Hepatocyte (in vitro differentiated cells): Measurements from ENCODE around the gene PCDHGA9. TPM values are rescaled to one million over a fixed set of nuclear protein-coding genes. Genes with fewer than 3 reads are reported as not detected.

Experiments used
- DNase-seq: peaks from one replicate; pipeline ENCODE4 v3.0.0-alpha.2; 2016; ENCODE audit warnings: low spot score
- H2AFZ ChIP-seq: fragments of 200-600 bp; sonication (generic); 2 replicates; pipeline ENCODE4 v1.6.0; 2016; ENCODE audit warnings: antibody characterized with exemption, mild to moderate bottlenecking
- H3K27ac ChIP-seq: fragments of 200-600 bp; sonication (generic); 2 replicates; pipeline ENCODE4 v1.5.1; 2016; ENCODE audit warnings: mild to moderate bottlenecking
- H3K27me3 ChIP-seq: fragments of 200-600 bp; sonication (generic); 2 replicates; pipeline ENCODE4 v1.6.1; 2016
- H3K36me3 ChIP-seq: fragments of 200-600 bp; sonication (generic); replicated peaks from 2 replicates; pipeline ENCODE4 v1.5.1; 2016; ENCODE audit warnings: low read depth; ENCODE audit not compliant: insufficient read depth
- H3K4me1 ChIP-seq: fragments of 200-600 bp; sonication (generic); 2 replicates; pipeline ENCODE4 v1.5.1; 2016; ENCODE audit warnings: mild to moderate bottlenecking, moderate library complexity; ENCODE audit not compliant: insufficient read depth
- H3K4me2 ChIP-seq: fragments of 200-600 bp; sonication (generic); 2 replicates; pipeline ENCODE4 v1.6.0; 2016
- H3K4me3 ChIP-seq: fragments of 200-600 bp; sonication (generic); 2 replicates; pipeline ENCODE4 v1.5.1; 2016; ENCODE audit warnings: mild to moderate bottlenecking
- H3K79me2 ChIP-seq: fragments of 200-600 bp; sonication (generic); 2 replicates; pipeline ENCODE4 v1.6.0; 2017; ENCODE audit warnings: mild to moderate bottlenecking
- H3K9me2 ChIP-seq: fragments of 200-600 bp; sonication (generic); replicated peaks from 2 replicates; pipeline ENCODE4 v1.6.0; 2017; ENCODE audit warnings: mild to moderate bottlenecking; ENCODE audit not compliant: insufficient read depth
- H3K9me3 ChIP-seq: fragments of 200-600 bp; sonication (generic); 2 replicates; pipeline ENCODE4 v1.5.1; 2016; ENCODE audit warnings: low read depth, mild to moderate bottlenecking
- H4K20me1 ChIP-seq: fragments of 200-600 bp; sonication (generic); 2 replicates; pipeline ENCODE4 v1.6.0; 2016; ENCODE audit warnings: mild to moderate bottlenecking; ENCODE audit not compliant: insufficient read depth, poor library complexity, severe bottlenecking
- EZH2 ChIP-seq: fragments of 200-600 bp; sonication (generic); IDR thresholded peaks from 2 replicates; pipeline ENCODE4 v1.6.1; 2016; ENCODE audit warnings: antibody characterized with exemption, mild to moderate bottlenecking, borderline replicate concordance
- EZH2phosphoT487 ChIP-seq: fragments of 200-600 bp; sonication (generic); IDR thresholded peaks from one replicate; pipeline ENCODE4 v1.6.1; 2018; ENCODE audit warnings: antibody characterized with exemption, mild to moderate bottlenecking, low read depth, moderate library complexity; ENCODE audit not compliant: unreplicated experiment, severe bottlenecking
- WGBS: methylation state at CpG from one replicate; pipeline ENCODE4 v1.1.6; 2016; ENCODE audit warnings: low lambda C conversion rate; ENCODE audit errors: missing lambda C conversion rate; 5-methylcytosine and 5-hydroxymethylcytosine counted together
- polyA plus RNA-seq: library from polyadenylated mRNA; unstranded; fragments of >200 nt; fragmentation: Nextera tagmentation; extraction: Ambion mirVana; gene quantifications from 2 replicates; pipeline ENCODE4 v1.2.1, GENCODE V29; 2016
- total RNA-seq: library from RNA; depleted of rRNA; stranded (reverse); fragments of >200 nt; gene quantifications from 2 replicates; pipeline ENCODE4 v1.2.3, GENCODE V29; 2014
- TF ChIP-seq, protein P1 (sequence below): fragments of 200-600 bp; sonication (generic); IDR thresholded peaks from 2 replicates; pipeline ENCODE4 v1.5.1; 2016; ENCODE audit warnings: antibody characterized with exemption, mild to moderate bottlenecking; ENCODE audit not compliant: poor library complexity

Gene PCDHGA9
- total and polyA plus RNA-seq, 2 experiments from 2014 or later = 1.2 TPM; not detected in 1

DNA sequence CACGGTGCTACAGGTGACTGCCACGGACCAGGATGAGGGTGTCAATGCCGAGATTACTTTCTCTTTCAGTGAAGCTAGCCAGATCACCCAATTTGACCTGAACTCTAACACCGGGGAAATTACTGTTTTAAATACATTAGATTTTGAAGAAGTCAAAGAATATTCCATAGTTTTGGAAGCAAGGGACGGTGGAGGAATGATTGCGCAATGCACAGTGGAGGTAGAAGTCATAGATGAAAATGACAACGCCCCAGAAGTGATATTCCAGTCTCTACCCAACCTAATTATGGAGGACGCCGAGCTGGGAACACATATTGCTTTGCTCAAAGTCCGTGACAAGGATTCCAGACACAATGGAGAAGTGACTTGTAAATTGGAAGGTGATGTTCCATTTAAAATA, 13.9 kb upstream of the PCDHGA9 start:
- DNase-seq = no peak
- peaks cover 37% of the 10 kb centered on the region for H3K9me3 ChIP-seq

DNA sequence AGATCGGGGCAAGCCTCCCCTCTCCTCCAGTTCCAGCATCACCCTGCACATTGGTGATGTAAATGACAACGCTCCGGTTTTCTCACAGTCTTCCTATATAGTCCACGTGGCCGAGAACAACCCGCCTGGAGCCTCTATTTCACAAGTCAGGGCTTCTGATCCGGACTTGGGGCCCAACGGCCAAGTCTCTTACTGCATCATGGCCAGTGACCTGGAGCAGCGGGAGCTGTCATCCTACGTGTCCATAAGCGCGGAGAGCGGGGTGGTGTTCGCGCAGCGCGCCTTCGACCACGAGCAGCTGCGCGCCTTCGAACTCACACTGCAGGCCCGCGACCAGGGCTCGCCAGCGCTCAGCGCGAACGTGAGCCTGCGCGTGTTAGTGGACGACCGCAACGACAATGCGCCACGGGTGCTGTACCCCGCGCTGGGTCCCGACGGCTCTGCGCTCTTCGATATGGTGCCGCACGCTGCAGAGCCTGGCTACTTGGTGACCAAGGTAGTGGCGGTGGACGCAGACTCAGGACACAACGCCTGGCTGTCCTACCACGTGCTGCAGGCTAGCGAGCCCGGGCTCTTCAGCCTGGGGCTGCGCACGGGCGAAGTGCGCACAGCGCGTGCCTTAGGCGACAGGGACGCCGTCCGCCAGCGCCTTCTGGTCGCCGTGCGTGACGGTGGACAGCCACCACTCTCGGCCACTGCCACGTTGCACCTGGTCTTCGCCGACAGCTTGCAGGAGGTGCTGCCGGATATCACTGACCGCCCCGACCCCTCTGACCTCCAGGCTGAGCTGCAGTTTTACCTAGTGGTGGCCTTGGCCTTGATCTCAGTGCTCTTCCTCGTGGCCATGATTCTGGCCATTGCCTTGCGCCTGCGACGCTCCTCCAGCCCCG, 13.2 kb upstream of the PCDHGA9 start:
- H3K27me3 ChIP-seq = no peaks in the 10 kb centered on the region
- no peaks in the 10 kb centered on the region for H4K20me1 ChIP-seq
- H3K4me2 ChIP-seq = no peak overlapping the region
- DNase-seq = no peak
- H2AFZ ChIP-seq = no peak overlapping the region
- no peaks in the 10 kb centered on the region for H3K36me3 ChIP-seq
- no peaks in the 10 kb centered on the region for H3K4me1 ChIP-seq
- peaks cover 43% of the 10 kb centered on the region for H3K9me3 ChIP-seq
- TF ChIP-seq EZH2 (no peak), EZH2phosphoT487 (no peak)
- TF ChIP-seq, protein P1, sequence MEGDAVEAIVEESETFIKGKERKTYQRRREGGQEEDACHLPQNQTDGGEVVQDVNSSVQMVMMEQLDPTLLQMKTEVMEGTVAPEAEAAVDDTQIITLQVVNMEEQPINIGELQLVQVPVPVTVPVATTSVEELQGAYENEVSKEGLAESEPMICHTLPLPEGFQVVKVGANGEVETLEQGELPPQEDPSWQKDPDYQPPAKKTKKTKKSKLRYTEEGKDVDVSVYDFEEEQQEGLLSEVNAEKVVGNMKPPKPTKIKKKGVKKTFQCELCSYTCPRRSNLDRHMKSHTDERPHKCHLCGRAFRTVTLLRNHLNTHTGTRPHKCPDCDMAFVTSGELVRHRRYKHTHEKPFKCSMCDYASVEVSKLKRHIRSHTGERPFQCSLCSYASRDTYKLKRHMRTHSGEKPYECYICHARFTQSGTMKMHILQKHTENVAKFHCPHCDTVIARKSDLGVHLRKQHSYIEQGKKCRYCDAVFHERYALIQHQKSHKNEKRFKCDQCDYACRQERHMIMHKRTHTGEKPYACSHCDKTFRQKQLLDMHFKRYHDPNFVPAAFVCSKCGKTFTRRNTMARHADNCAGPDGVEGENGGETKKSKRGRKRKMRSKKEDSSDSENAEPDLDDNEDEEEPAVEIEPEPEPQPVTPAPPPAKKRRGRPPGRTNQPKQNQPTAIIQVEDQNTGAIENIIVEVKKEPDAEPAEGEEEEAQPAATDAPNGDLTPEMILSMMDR = no peak
- no peaks in the 10 kb centered on the region for H3K9me2 ChIP-seq
- 98% methylated on average over 73 of the region's 77 CpGs for WGBS
- no peak overlapping the region for H3K4me3 ChIP-seq
- no peak overlapping the region for H3K27ac ChIP-seq
- no peaks in the 10 kb centered on the region for H3K79me2 ChIP-seq

More for the DNA sequence above, 13.9 kb upstream of the PCDHGA9 start:
- Histone ChIP-seq H3K9me2 (no peaks in the 10 kb centered on the region), H3K4me3 (no peak overlapping the region), H3K27ac (no peak overlapping the region), H3K4me1 (no peaks in the 10 kb centered on the region), H3K36me3 (no peaks in the 10 kb centered on the region), H3K27me3 (no peaks in the 10 kb centered on the region), H3K4me2 (no peak overlapping the region), H3K79me2 (no peaks in the 10 kb centered on the region), H4K20me1 (no peaks in the 10 kb centered on the region), H2AFZ (no peak overlapping the region)
- 94% methylated on average over 10 of the region's 10 CpGs for WGBS
- TF ChIP-seq, protein P1 = no peak
- no peak for TF ChIP-seq EZH2phosphoT487
- TF ChIP-seq EZH2 = no peak

DNA sequence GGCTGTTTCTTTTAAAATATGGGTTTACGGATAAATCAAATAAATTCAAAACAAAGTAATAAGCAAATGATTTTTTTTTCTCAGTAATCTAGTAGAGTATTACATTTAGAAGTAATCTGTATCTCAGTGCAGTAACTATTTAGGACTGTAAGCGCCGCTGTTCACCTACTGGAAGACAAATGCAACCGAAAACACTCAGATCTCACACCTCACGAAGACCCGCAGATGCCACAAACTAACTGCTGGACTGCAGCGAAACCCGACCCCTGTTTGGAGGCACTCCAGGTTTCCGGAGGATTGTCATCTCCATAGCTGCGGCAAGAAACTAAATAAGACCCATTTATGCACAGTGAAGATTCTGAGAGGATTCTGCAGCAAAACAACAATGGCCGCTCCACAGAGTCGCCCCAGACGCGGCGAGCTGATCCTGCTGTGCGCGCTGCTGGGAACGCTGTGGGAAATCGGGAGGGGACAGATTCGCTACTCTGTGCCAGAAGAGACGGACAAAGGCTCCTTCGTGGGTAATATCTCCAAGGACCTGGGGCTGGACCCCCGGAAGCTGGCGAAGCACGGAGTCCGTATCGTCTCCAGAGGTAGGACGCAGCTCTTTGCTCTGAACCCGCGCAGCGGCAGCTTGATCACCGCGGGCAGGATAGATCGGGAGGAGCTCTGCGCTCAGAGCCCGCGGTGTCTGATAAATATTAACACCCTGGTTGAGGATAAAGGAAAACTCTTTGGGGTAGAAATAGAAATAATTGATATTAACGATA, 10.0 kb upstream of the PCDHGA9 start, which contains the start of gene PCDHGA8:
PCDHGA8 (plus strand) TSS at position 205 of the 770 bp plus-strand sequence; CDS start at position 386, 181 bp downstream.
- Histone ChIP-seq H2AFZ (no peak within 1 kb of the TSS), H3K4me2 (no peak within 1 kb of the TSS), H3K27me3 (no peaks in the 10 kb centered on the region), H3K79me2 (no peaks in the 10 kb centered on the region), H3K9me3 (peaks cover 63% of the 10 kb centered on the region), H3K4me3 (no peak within 1 kb of the TSS), H3K27ac (no peak within 1 kb of the TSS), H3K36me3 (no peaks in the 10 kb centered on the region), H3K9me2 (no peaks in the 10 kb centered on the region), H4K20me1 (no peaks in the 10 kb centered on the region), H3K4me1 (no peaks in the 10 kb centered on the region)
- WGBS = 98% methylated on average over 38 of the region's 38 CpGs
- no peak for DNase-seq
- TF ChIP-seq EZH2phosphoT487 (no peak), EZH2 (no peak)
- TF ChIP-seq, protein P1 = no peak
